Fibroblast of mammary gland (primary cell): ENCODE measurements around the gene MED12L.

Source experiments
- DNase-seq: peaks from one replicate; pipeline ENCODE4 v3.0.0-alpha.2; 2010; ENCODE audit warnings: low read depth
- H3K4me3 ChIP-seq: 2 replicates; pipeline ENCODE4 v1.5.1; 2011; ENCODE audit warnings: low read depth, mild to moderate bottlenecking, low read length, moderate library complexity; ENCODE audit not compliant: control insufficient read depth
- CTCF ChIP-seq: conservative IDR thresholded peaks from 2 replicates; pipeline ENCODE4 v1.5.1; 2011; ENCODE audit warnings: low read depth, low read length, inconsistent platforms; ENCODE audit not compliant: control insufficient read depth, insufficient read depth

Gene MED12L

GRCh38 chr3:151133917-151134450 lies 48.5 kb downstream of the MED12L start:
- no peak for TF ChIP-seq CTCF
- DNase-seq = no peak
- no peak overlapping the region for H3K4me3 ChIP-seq

DNA sequence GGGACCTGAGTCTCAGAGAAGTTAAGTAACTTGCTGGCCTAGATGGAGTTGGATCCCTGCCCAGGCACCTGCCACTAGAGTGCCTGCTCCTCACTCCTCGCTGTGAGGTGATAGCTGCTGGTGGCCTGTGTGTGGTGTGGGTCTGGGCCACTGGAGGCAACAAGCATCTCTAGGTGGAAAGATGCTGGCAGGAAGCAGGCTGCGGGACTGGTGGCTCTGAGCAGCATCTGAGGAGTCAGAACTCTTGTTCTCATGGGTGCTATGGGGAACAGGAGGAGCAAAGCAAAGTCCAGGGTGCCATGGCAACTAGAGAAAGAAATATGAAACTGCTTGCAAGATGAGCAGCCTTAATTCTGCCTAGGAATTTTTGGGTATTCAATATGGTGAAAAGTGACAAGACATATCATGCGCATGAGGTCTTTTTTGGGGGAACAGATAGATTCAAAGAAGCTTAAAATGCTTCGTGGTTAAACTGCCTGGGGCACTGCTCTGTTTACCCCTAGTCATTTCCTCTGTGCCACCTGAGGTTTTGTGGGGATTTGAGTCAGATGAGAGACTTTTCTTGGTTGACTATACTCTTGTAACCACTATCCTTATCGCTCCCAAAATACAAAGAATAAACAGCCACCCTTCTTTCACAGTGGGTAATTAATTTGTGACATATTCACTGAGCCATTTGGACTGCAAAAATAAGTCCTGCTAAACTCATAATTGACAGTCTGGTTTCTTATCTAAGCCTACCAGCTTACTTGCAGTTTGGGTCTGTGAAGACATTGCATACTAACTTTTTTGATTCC lies 50.3 kb downstream of the MED12L start:
- DNase-seq = no peak
- TF ChIP-seq CTCF = no peak
- no peak overlapping the region for H3K4me3 ChIP-seq

- TF ChIP-seq CTCF = no peak
These were observed 57.5 kb downstream of the MED12L start for GRCh38 chr3:151142929-151143328.

GRCh38 chr3:151144016-151144415 lies 58.6 kb downstream of the MED12L start:
- DNase-seq = no peak
- no peak overlapping the region for H3K4me3 ChIP-seq
- TF ChIP-seq CTCF = no peak

More at GRCh38 chr3:151142929-151143328, 57.5 kb downstream of the MED12L start:
- no peak overlapping the region for H3K4me3 ChIP-seq
- DNase-seq = no peak

DNA sequence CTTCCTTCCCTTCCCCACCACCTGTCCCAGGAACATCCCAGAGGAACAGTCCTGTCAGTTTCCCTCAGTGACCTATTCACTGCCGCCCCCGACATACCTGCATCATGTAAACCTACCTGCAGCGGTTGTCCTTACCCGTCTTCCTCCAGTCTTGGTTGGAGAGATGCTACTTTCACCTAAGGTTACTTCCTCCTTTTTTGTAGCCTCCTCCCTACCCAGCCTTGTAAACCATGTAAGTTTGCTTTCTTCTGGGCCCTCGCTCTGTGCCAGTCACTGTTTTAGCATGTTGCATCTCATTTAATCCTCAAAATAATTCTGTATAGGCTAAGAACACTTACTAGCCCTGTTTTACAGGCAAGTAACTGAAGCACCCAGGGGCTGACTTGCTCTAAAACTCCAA lies 59.3 kb downstream of the MED12L start:
- no peak for TF ChIP-seq CTCF
- DNase-seq = no peak
- no peak overlapping the region for H3K4me3 ChIP-seq

GRCh38 chr3:151145713-151146070 lies 60.2 kb downstream of the MED12L start:
- no peak for TF ChIP-seq CTCF
- H3K4me3 ChIP-seq = no peak overlapping the region
- DNase-seq = no peak
